Endodermal cell (in vitro differentiated cells): Measurements from ENCODE around the gene PTPRU. TPM values are rescaled to one million over a fixed set of nuclear protein-coding genes. Genes with fewer than 3 reads are reported as not detected.

Experiments
- DNase-seq: peaks from one replicate; pipeline ENCODE4 v3.0.0-alpha.2; 2017
- H3K27ac ChIP-seq: 2 replicates; pipeline ENCODE4 v1.5.1; 2013; ENCODE audit warnings: mild to moderate bottlenecking, low read depth, low read length, moderate library complexity
- H3K27me3 ChIP-seq: 2 replicates; pipeline ENCODE4 v1.6.1; 2013; ENCODE audit warnings: mild to moderate bottlenecking, low read length, moderate library complexity; ENCODE audit not compliant: insufficient read depth, control insufficient read depth, poor library complexity, severe bottlenecking
- H3K36me3 ChIP-seq: 2 replicates; pipeline ENCODE4 v1.7.0; 2013; ENCODE audit warnings: mild to moderate bottlenecking, low read length, moderate library complexity; ENCODE audit not compliant: control insufficient read depth, insufficient read depth
- H3K4me1 ChIP-seq: one replicate; pipeline ENCODE4 v1.7.0; 2013; ENCODE audit warnings: low read length; ENCODE audit not compliant: control insufficient read depth, insufficient read depth
- H3K4me3 ChIP-seq: 2 replicates; pipeline ENCODE4 v1.5.1; 2013; ENCODE audit warnings: mild to moderate bottlenecking, low read length, moderate library complexity
- H3K9ac ChIP-seq: 2 replicates; pipeline ENCODE4 v1.6.1; 2013; ENCODE audit warnings: mild to moderate bottlenecking, low read length, moderate library complexity; ENCODE audit not compliant: poor library complexity, severe bottlenecking; ENCODE audit errors: extremely low read depth
- H3K9me3 ChIP-seq: 2 replicates; pipeline ENCODE4 v1.6.1; 2013; ENCODE audit warnings: mild to moderate bottlenecking, low read length, moderate library complexity; ENCODE audit not compliant: control insufficient read depth
- H3K27ac Mint-ChIP-seq: 2 replicates; pipeline ENCODE4 v1.8.0; 2020; ENCODE audit warnings: mixed read lengths
- H3K27me3 Mint-ChIP-seq: 2 replicates; pipeline ENCODE4 v1.8.0; 2021; ENCODE audit warnings: mild to moderate bottlenecking, mixed read lengths; ENCODE audit not compliant: insufficient read depth
- H3K36me3 Mint-ChIP-seq: 2 replicates; pipeline ENCODE4 v1.8.0; 2020; ENCODE audit warnings: low read depth, mixed read lengths
- H3K4me1 Mint-ChIP-seq: 2 replicates; pipeline ENCODE4 v1.8.0; 2020; ENCODE audit warnings: mixed read lengths
- H3K4me3 Mint-ChIP-seq: 2 replicates; pipeline ENCODE4 v1.8.0; 2020; ENCODE audit warnings: mild to moderate bottlenecking, moderate library complexity, mixed read lengths
- H3K9me3 Mint-ChIP-seq: 2 replicates; pipeline ENCODE4 v1.8.0; 2020; ENCODE audit warnings: mild to moderate bottlenecking, mixed read lengths
- CTCF ChIP-seq: fragments of 200-600 bp; sonication (generic); conservative IDR thresholded peaks from 2 replicates; pipeline ENCODE4 v1.5.0; 2021; ENCODE audit warnings: antibody characterized with exemption, mild to moderate bottlenecking
- WGBS, 2 experiments: methylation state at CpG; one replicate each; pipeline versions ENCODE4 v1.1.5 to v1.1.7; 2013; ENCODE audit warnings: missing lambda C conversion rate in 2 of 2, mixed read lengths in 1 of 2; ENCODE audit not compliant: insufficient coverage in 1 of 2, insufficient read length in 1 of 2; 5-methylcytosine and 5-hydroxymethylcytosine counted together
- total RNA-seq, 2 donors: library from RNA; stranded (reverse); fragmentation: NEBNext Ultra II Directional in 1 of 2; extraction: Animal tissue kit (Norgen Biotek cat#: 25700) in 1 of 2; gene quantifications; 2 replicates in 1 of 2; 3 replicates in 1 of 2; pipeline ENCODE4 v1.2.1, GENCODE V29; 2021

The PTPRU gene
- total RNA-seq, 2 donors from 2014 or later = 49.8 to 73.1 TPM

- Histone ChIP-seq H3K4me1 (no peaks in the 10 kb centered on the region), H3K9me3 (no peaks in the 10 kb centered on the region), H3K27ac (no peak overlapping the region), H3K9ac (no peak overlapping the region), H3K4me3 (no peak overlapping the region), H3K27me3 (no peaks in the 10 kb centered on the region), H3K36me3 (no peaks in the 10 kb centered on the region)
- no peak for TF ChIP-seq CTCF
- Mint-ChIP-seq H3K4me1 (peaks cover 10% of the 10 kb centered on the region), H3K4me3 (no peak overlapping the region), H3K36me3 (peaks cover 23% of the 10 kb centered on the region), H3K27ac (no peak overlapping the region), H3K9me3 (peaks cover 11% of the 10 kb centered on the region), H3K27me3 (no peaks in the 10 kb centered on the region)
- DNase-seq = no peak
- WGBS, 2 experiments = 60 to 94% methylated on average over 1 to 3 of the region's 3 CpGs
Measured at GRCh38 chr1:29266912-29267311, 30.6 kb downstream of the PTPRU start.

DNA sequence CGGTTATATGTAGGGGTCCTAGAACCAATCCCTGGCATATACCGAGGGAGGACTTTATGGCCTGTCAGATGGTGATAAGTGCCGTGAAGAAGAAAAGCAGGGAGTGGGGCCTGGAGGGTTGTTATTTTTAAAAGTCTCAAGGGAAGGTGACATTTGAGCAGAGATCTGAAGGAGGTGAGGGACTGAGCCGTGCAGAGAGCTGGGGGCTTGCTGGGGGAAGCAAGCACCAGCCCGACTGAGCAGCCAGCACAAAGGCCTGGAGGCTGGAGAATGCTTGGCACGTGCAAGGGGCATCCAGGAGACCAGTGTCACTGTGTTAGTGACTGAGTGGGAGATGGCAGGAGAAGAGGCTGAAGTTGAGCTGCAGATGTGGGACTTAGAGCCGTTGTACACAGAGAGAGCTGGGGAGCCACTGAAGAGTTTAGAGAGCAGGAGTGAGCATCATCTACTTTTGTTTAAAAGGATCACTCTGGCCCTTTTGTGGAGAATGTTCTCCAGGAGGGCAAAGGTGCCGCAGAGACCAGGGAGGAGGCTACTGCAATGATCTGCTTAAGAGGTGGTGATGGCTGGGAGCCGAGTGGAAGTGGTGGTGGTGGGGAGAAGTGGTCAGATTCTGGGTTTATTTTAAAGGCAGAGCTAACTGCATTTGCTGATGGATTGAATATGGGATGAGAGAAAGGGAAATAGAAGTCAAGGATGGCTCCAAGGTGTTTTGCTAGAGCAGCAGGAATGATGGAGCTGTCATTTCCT lies 31.2 kb downstream of the PTPRU start:
- H3K27me3 Mint-ChIP-seq = no peaks in the 10 kb centered on the region
- peaks cover 22% of the 10 kb centered on the region for H3K36me3 Mint-ChIP-seq
- TF ChIP-seq CTCF = no peak
- no peak for DNase-seq
- H3K4me3 Mint-ChIP-seq = no peak overlapping the region
- 90 to 100% methylated on average over 5 to 9 of the region's 9 CpGs for WGBS, 2 experiments
- H3K9me3 Mint-ChIP-seq = peaks cover 11% of the 10 kb centered on the region
- no peaks in the 10 kb centered on the region for H3K36me3 ChIP-seq
- H3K4me3 ChIP-seq = no peak overlapping the region
- H3K9ac ChIP-seq = no peak overlapping the region
- H3K27me3 ChIP-seq = no peaks in the 10 kb centered on the region
- no peak overlapping the region for H3K27ac ChIP-seq
- H3K4me1 ChIP-seq = peaks cover 4% of the 10 kb centered on the region
- H3K9me3 ChIP-seq = no peaks in the 10 kb centered on the region
- no peak overlapping the region for H3K27ac Mint-ChIP-seq
- peaks cover 16% of the 10 kb centered on the region for H3K4me1 Mint-ChIP-seq

GRCh38 chr1:29269382-29269781 lies 33.1 kb downstream of the PTPRU start:
- Mint-ChIP-seq H3K27ac (no peak overlapping the region), H3K9me3 (peaks cover 5% of the 10 kb centered on the region), H3K36me3 (peaks cover 16% of the 10 kb centered on the region), H3K4me3 (no peak overlapping the region), H3K4me1 (peaks cover 25% of the 10 kb centered on the region), H3K27me3 (no peaks in the 10 kb centered on the region)
- H3K9ac ChIP-seq = no peak overlapping the region
- H3K27ac ChIP-seq = no peak overlapping the region
- no peaks in the 10 kb centered on the region for H3K9me3 ChIP-seq
- H3K4me3 ChIP-seq = no peak overlapping the region
- peaks cover 4% of the 10 kb centered on the region for H3K4me1 ChIP-seq
- no peaks in the 10 kb centered on the region for H3K27me3 ChIP-seq
- DNase-seq = no peak
- 71 to 95% methylated on average over 8 of the region's 8 CpGs for WGBS, 2 experiments
- no peaks in the 10 kb centered on the region for H3K36me3 ChIP-seq
- no peak for TF ChIP-seq CTCF
